SK-N-MC (cell line): ENCODE results near the gene C3orf38.

Experiments used
- EZH2 ChIP-seq: fragments of 200-600 bp; sonication (generic); IDR thresholded peaks from one replicate; pipeline ENCODE4 v1.6.1; 2017; ENCODE audit warnings: antibody characterized with exemption
- FOXP2 ChIP-seq: optimal IDR thresholded peaks from 2 replicates; pipeline ENCODE3; 2011; ENCODE audit warnings: mild to moderate bottlenecking, moderate library complexity; ENCODE audit not compliant: insufficient read depth; ENCODE audit errors: extremely low read length, control extremely low read depth
- POLR2AphosphoS5 ChIP-seq: IDR thresholded peaks from 2 replicates; pipeline ENCODE4 v1.6.1; 2012; ENCODE audit warnings: mild to moderate bottlenecking, low read depth, low read length, borderline replicate concordance

GRCh38 chr3:88151358-88151757 lies 1.6 kb downstream of the C3orf38 start:
- no peak for TF ChIP-seq POLR2AphosphoS5
- no peak for TF ChIP-seq EZH2
- TF ChIP-seq FOXP2: no peak
